Skin of body (tissue), 2 donors: ENCODE data around the gene CEP112. TPM values are rescaled to one million over a fixed set of nuclear protein-coding genes. Genes with fewer than 3 reads are reported as not detected.

Experiments
- DNase-seq: peaks from one replicate; lab custom pipeline; 2025; lab: John Stamatoyannopoulos, UW
- total RNA-seq: library from RNA; depleted of rRNA; stranded (reverse); fragments of >200 nt; gene quantifications from one replicate; pipeline ENCODE4 v1.2.3, GENCODE V29; 2014

The CEP112 gene
- total RNA-seq, 1 donor from 2014 or later = 17.7 TPM

DNA sequence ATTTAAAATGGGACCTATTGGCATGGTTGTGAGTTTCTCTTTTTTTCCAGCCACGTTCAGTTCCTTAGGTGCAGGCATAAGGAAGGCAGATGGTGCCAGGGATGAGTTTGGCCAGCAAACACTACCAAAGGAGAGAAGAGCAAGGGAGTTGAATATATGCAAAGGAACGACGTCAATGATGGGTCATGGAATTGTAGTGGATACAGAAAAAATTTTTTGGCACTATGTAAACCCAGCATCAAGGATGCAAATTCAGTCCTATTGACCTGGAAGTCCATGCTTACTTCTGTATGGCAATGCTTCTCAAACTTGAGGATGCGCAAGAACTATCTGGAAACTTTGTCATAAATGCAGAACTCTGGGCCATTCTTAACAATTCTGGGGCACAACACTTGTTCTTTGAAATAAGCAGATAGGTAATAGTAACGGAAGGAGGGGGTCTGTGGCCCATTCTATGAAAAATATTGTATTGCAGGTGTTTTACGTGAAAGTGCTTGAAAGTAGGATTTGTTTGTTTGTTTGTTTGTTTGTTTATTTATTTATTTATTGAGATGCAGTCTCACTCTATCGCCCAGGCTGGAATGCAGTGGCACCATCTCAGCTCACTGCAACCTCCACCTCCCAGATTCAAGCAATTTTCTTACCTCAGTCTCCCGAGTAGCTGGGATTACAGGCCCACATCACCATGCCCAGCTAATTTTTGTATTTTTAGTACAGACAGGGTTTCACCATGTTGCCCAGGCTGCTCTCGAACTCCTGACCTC lies 19.3 kb upstream of the CEP112 start:
- no peak for DNase-seq

GRCh38 chr17:66210208-66210574 lies 18.3 kb upstream of the CEP112 start:
- no peak for DNase-seq

DNA sequence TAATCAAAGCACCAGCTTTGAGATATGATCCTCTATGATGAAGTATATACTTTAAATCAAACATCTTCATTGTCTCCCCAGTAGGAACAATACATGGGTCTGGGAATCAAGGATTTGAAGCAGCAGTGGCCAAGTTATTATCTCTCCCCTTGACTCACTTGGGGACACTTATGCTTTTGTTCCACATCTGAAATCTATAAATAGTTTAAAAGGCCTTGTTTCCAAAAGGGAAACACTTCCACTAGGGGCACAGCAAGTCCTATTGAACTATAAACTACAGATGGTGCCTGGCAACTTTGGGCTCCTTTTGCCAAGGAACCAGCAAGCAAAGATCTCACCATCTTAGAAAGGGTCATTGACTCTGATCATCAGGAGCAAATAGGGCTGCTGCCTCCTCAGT lies 16.0 kb upstream of the CEP112 start:
- DNase-seq = no peak

GRCh38 chr17:66203274-66204015 lies 11.5 kb upstream of the CEP112 start:
- DNase-seq = no peak

- DNase-seq = peak; percentile 24
Observed at GRCh38 chr17:66200685-66201092, 8.8 kb upstream of the CEP112 start.

GRCh38 chr17:66198242-66198641 lies 6.3 kb upstream of the CEP112 start:
- no peak for DNase-seq

- no peak for DNase-seq
Observed at GRCh38 chr17:66192378-66192687, 400 bp upstream of the CEP112 start.

DNA sequence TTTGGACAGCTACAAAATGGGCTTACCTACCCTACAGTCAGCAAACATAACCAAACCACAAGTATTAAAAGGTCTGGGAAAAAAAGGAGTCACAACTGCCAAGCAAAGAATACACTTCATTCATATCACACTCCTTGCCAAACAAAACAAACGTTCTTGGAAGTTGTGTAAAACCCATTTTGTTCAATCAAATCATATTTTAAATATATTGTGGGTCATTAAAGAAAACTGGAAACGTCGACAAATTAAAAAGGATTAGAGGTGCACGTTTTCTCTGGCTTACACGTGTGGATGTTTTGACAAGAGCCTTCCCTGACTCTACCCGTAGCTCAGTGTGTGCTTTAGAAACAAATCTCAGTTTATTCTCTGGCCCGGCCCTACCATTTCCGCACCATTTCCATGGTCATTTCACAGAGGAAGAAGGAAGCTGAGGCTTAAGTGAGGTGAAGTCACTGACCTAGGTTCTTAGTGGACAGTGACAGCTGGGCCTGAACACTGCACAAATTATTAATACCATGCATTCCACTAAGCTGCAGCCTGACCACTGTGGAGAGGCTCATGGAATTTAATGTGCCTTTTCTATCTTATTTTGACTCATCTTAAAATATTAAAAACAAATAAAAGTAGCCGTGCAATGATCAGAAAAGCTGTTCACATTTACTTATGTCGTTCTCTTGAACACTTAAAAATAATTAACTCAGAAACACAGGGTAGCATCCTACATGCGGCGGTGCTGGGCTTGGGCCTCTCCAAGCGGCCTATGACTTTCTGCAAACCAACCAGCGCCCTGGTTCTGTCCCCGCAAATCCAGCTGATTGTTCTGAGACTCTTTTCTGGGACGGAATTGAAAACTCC lies 968 bp downstream of the CEP112 start:
- no peak for DNase-seq

DNA sequence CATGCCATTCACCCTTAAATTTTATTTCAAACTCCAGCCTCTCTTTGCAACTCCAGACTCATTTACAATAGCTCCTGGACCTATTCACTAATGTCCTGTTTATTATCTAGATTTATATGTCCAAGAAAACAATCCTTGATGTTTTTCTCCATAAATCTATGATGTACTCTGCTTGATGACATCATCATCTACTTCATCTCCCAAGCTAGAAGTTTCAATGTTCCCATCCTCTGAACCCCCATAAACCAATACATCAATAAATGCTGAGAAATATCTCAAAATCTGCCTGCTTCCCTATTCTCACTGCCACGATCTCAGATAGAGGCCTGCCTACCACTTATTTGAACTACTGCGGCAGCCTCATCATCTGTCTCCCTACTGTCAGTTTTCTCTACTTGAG lies 4.2 kb downstream of the CEP112 start:
- DNase-seq = no peak

GRCh38 chr17:66185862-66186261 lies 6.1 kb downstream of the CEP112 start:
- DNase-seq = no peak

DNA sequence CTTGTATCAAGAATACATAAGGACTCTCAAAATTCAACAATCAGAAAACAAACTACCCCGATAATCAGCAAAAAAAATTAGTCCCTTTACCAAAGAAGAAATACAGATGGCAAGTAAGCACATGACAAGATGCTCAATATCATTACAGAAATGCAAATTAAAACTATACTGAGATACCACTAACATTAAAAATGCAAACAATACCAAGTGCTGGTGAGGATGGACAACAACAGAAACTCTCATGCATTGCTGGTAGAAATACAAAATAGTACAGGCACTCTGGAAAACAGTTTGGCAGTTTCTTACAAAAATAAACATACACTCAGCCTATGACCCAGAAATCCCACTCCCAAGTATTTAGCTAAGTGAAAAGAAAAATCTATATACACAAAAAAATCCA lies 7.5 kb downstream of the CEP112 start:
- DNase-seq = no peak

DNA sequence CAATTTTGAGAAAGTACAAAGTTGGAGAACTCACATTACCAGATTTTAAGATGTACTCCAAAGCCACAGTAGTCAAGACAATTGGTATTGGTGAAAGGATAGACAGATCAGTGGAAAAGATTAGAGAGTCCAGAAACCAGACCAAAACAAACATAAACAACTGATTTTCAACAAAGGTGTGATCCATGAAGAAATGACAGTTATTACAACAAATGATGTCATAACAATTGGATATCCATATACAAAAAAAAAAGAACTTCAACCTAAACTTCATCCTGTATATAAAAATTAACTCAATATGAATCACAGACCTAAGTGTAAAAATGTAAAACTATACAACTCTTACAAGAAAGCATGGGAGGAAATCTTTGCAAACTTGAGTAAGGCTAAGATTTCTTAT lies 8.4 kb downstream of the CEP112 start:
- DNase-seq = no peak

DNA sequence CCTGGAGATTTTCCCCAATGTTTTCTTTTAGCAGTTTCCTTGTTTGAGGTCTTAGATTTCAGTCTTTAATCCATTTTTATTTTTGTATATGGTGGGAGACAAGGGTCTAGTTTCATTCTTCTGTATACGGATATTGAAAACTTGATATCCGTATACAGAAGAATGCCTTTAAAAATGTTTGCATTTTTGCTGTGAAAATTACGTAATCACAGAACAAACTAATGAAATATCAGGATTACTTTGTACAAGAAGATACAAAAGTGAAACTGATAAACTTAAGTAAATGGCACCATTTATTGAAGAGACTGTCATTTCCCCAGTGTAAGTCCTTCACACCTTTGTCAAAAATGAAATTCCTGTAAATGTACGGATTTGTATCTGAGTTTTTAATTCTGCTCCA lies 13.3 kb downstream of the CEP112 start:
- no peak for DNase-seq

- DNase-seq = no peak
Observed at GRCh38 chr17:66177048-66177447, 14.9 kb downstream of the CEP112 start.

- DNase-seq = no peak
Observed at GRCh38 chr17:66175892-66176291, 16.0 kb downstream of the CEP112 start.

DNA sequence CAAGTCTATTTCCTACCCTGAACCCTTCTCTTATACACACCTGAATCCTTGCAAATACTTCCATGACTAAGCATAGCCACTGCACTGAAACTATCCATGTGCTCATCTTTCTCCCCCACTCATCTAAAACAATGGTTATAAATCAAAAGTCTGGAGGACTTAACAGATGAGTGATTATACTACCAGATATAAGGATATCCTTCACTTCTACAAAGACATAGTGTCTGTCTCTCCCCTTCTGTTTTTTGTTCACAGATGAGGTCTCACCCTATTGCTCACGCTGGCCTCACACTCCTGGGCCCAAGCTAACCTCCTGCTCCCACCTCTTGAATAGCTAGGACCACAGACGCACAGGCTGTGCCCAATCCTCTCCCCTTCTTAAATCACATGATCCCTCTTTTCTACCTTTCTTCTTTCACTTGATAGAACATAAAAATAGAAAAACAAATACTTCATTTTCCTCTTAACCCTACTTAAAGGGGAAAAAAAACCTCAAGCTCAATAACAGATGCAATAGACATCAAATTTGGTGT lies 19.2 kb downstream of the CEP112 start:
- DNase-seq = no peak

- DNase-seq = no peak
Observed at GRCh38 chr17:66172144-66172543, 19.8 kb downstream of the CEP112 start.

DNA sequence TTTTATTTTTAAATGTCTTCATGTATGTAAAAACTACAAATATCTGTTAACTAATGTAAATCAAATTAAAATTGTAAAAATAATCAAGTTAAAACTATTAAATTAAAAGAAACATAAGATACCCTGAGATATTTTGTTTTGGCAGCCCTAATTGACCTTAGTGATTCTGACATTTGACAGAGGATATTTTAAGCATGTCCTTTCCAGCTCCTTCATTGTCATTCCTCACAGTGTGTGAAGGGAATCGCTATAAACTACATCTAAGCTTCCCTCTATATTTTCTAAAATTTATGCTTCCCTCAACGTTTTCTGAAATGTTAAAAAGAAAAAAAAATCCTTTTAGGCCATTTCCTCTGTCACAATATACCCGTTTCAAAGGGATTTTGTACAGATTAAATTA lies 20.2 kb downstream of the CEP112 start:
- no peak for DNase-seq

GRCh38 chr17:66171172-66171571 lies 20.8 kb downstream of the CEP112 start:
- no peak for DNase-seq

- DNase-seq = no peak
Observed at GRCh38 chr17:66169839-66170238, 22.1 kb downstream of the CEP112 start.

DNA sequence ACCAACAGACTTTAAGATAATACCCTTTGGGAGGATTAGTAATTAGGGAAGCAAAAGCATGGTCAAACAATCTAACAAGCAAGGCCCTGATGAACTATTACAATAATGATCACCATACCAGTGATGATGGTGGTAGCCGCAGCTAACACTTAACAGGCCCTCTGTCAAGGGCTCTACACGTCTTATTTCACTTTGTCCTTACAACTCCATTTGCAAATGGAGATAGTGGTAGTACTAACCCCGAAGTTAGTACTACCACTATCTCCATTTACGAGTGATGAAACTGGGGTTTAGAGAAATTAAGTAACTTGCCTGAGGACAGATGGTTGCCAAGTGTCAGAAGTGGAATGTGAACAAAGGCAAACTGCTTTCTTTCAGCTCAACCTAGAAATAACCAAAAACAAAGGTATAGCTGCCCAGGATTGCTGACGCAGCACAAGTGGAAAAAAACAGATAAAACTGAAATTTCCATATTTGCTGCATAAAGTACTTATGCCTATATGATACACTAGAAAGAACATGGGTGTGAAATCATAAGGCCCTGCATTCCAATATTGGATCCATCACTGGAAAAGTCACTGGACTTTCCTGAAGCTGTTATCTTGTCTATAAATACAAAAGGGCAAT lies 24.6 kb downstream of the CEP112 start:
- no peak for DNase-seq
